GM21723 (cell line): Measurements from ENCODE around the gene COPS6.

Experiments used
- ATAC-seq: cut with Tn5 transposase; IDR thresholded peaks from one replicate; pipeline ENCODE4 v1.9.1; 2021; ENCODE audit warnings: mild to moderate bottlenecking, moderate library complexity; ENCODE audit not compliant: unreplicated experiment

Gene COPS6

GRCh38 chr7:100101016-100101862, 12.5 kb downstream of the COPS6 start, which contains the start of the genes AP4M1 and MCM7:
AP4M1 (plus strand) TSS chr7:100101643; CDS start chr7:100101715, 72 bp downstream.
MCM7 (minus strand) TSS chr7:100101397; CDS start chr7:100101294, 103 bp downstream.
- ATAC-seq = peak; percentile 82

- ATAC-seq = no peak
Observed at GRCh38 chr7:100102950-100103840, 14.4 kb downstream of the COPS6 start.

- ATAC-seq = no peak
Observed at GRCh38 chr7:100105534-100105933, 16.8 kb downstream of the COPS6 start.

GRCh38 chr7:100106633-100107032, 17.9 kb downstream of the COPS6 start:
- no peak for ATAC-seq

DNA sequence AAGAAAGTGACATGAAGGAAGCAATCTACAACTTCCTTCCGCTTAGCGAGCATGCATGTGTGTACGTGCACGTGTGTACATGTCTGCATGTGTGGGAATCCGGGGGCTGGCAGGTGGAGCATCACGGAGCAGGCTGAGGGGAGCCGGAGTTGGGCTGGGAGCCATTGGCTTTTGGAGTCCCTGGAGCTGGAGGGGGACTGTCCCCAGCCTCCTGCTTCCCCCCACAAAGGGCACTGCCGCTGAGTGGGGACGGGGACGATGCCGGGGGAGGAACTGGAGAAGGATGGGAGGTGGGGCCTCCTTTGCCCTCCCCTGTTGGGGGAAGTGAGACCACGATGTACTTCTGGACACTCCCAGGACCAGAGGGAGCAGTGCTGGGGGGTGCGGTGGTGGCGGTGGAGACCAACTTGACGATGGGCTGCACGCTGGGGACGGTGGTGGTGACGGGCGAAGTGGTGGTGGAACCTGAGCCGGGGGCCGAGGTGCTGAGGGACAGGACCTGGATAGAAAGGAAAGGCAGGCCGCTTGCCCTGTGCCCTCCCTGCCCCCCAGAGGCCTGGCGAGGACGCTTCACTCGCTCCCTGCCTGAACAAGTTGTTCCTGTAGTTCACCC, 18.5 kb downstream of the COPS6 start:
- no peak for ATAC-seq

GRCh38 chr7:100107890-100108289, 19.1 kb downstream of the COPS6 start:
- no peak for ATAC-seq

GRCh38 chr7:100109521-100110163, 20.9 kb downstream of the COPS6 start:
- ATAC-seq = no peak

DNA sequence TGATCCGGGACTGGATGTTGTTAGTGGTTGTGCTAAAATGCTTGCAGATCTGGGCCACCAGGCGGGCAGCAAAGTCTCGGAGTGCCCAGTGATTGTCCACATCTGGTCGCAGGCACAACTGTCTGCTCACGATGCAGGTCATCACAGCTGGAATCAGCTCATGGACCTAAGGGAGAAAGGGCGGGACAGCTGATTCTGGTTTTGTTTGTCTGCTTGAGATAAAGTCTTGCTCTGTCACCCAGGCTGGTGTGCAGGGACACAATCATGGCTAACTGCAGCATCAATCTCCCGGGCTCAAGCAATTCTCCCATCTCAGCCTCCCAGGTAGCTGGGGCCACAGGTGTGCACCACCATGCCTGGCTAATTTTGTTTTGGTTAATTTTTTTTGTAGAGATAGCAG, 22.4 kb downstream of the COPS6 start:
- no peak for ATAC-seq

- ATAC-seq = no peak
Observed at GRCh38 chr7:100111914-100112313, 23.1 kb downstream of the COPS6 start.

- no peak for ATAC-seq
Observed at GRCh38 chr7:100115026-100115425, 26.3 kb downstream of the COPS6 start.

- ATAC-seq = no peak
Observed at GRCh38 chr7:100118388-100119071, 29.8 kb downstream of the COPS6 start.

DNA sequence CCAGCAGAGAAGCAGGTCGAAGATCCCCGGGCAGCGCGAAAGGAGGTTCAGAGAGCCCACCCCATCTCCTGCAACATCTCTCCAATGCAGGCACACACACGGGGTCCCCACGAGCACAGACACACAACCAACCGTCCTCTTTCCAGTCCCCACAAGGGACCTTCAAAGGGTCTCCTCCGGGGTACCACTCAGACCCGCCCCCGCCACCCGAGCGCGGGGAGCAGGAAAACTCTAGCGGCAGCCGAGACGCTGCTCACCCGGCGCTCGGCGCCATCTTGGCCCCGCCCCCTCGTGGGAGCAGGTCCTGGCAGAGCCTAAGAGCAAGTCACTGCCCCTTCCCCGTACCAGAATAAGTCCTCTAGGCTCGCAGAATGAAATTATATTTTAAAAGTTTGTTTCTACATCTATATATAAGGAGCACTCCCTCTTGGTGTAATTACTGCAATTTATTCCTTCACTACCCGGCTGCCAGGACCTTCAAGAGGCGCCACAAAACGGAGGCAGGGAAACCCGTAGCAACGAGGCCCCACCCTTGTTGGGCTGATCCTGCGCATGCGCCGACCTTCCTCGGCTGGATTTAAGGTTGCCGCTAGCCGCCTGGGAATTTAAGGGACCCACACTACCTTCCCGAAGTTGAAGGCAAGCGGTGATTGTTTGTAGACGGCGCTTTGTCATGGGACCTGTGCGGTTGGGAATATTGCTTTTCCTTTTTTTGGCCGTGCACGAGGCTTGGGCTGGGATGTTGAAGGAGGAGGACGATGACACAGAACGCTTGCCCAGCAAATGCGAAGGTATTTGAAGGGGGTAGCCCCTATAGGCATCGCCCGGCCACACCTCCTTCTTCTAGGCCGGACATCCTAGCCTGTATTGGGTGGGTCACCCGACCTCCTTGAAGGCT, 30.6 kb downstream of the COPS6 start, which contains the start of the genes CNPY4 and TAF6:
TSS of gene CNPY4 (plus strand) at position 563 of the 898 bp plus-strand sequence. CDS start at position 674, 111 bp downstream.
TSS of gene TAF6 (minus strand) at position 287 of the 898 bp plus-strand sequence. CDS start 5,149 bp downstream, outside the sequence.
- peak; percentile 71 for ATAC-seq

- ATAC-seq = peak; percentile 40
Observed at GRCh38 chr7:100119970-100120732, 31.4 kb downstream of the COPS6 start.

DNA sequence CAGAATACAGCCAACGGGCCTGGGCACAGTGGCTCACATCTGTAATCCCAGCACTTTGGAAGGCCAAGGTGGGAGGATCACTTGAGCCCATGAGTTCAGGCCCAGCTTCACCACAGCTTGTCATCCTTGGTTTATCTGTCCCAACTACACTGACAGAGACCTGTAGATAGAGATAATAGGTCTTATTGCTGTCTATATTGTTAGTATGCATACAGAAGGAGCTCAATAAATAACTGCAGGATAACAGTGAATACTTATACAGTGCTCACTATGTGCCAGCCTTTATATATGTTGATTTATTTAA, 31.9 kb downstream of the COPS6 start:
- no peak for ATAC-seq

- ATAC-seq = no peak
Observed at GRCh38 chr7:100122067-100122466, 33.3 kb downstream of the COPS6 start.

DNA sequence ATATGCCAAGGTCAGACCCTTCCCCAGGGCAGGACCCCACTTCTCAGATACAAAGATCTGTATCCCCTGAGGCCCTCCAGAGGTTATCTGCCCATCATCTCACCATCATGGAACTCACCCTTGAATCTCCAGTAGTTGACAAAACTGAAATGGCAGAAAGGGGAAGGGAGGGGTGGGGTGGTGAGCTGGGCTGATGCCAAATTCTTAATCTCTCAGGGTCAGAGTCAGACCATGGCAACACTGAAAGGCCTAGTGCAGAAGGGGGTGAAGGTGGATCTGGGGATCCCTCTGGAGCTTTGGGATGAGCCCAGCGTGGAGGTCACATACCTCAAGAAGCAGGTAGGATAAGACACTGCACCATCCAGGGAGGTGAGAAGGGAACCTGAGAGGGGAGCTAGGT, 33.8 kb downstream of the COPS6 start:
- no peak for ATAC-seq

GRCh38 chr7:100124301-100125230, 35.8 kb downstream of the COPS6 start:
- ATAC-seq = no peak
